Measurements from ENCODE around the gene NUDT22.

DNA sequence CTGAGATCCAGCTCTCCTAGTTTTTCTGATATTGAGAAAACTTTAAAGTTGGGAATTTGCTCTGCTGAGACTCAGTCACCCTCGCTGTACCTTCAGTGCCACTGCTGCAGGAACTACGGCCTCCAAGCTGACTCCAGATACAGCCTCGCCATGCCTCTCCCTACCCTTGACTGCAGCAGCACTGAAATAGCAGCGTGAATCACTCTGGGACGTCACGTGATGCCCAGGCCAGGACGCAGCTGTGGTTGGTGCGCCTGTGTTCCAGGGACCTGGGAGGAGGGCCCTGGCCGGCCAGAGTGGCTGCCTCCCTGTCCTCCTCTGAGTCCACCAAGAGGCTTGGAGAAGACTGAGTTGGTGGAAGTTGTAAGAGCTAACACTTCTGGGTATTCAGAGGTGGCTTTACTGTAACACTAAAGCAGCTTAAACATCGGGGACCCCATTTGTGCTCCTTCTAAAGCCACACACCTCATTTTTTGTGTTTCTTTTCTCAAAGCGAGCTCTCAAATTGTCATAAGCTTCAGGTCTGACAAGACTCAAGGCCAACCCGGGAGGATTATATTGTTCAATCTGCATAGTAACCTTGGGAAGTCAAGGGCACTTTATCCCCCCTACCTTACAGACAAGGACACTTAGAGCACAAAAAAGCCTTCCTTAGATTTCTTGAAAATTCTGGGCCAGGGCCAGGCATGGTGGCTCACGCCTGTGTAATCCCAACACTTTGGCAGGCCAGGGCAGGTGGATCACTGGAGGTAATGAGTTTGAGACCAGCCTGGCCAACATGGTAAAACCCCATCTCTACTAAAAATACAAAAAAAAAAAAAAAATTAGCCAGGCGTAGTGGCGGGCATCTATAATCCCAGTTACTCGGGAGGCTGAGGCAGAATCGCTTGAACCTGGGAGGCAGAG, 44.3 kb upstream of the NUDT22 start:
- TF ChIP-seq, protein P1, sequence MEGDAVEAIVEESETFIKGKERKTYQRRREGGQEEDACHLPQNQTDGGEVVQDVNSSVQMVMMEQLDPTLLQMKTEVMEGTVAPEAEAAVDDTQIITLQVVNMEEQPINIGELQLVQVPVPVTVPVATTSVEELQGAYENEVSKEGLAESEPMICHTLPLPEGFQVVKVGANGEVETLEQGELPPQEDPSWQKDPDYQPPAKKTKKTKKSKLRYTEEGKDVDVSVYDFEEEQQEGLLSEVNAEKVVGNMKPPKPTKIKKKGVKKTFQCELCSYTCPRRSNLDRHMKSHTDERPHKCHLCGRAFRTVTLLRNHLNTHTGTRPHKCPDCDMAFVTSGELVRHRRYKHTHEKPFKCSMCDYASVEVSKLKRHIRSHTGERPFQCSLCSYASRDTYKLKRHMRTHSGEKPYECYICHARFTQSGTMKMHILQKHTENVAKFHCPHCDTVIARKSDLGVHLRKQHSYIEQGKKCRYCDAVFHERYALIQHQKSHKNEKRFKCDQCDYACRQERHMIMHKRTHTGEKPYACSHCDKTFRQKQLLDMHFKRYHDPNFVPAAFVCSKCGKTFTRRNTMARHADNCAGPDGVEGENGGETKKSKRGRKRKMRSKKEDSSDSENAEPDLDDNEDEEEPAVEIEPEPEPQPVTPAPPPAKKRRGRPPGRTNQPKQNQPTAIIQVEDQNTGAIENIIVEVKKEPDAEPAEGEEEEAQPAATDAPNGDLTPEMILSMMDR (IDR thresholded peaks at IDR 0.05) = no peak
- TF ChIP-seq POLR2AphosphoS5 (IDR thresholded peaks at IDR 0.05) (peak; percentile 47 to 68 (median 67)), POLR2A (IDR thresholded peaks at IDR 0.05) (peak; percentile 17)
